H9 (cell line): ENCODE results near the gene ENOX1. TPM values are rescaled to one million over a fixed set of nuclear protein-coding genes. Genes with fewer than 3 reads are reported as not detected.

ENCODE experiments used
- DNase-seq: peaks from one replicate; pipeline ENCODE4 v3.0.0-alpha.2; 2017
- H2AFZ ChIP-seq: one replicate; pipeline ENCODE4 v1.6.1; 2013; ENCODE audit warnings: mild to moderate bottlenecking, low read length, control low read depth, moderate library complexity
- H2AK5ac ChIP-seq: 2 replicates; pipeline ENCODE4 v1.6.1; 2013; ENCODE audit warnings: low read length, control low read depth, mixed read lengths; ENCODE audit not compliant: insufficient read length
- H2BK120ac ChIP-seq: one replicate; pipeline ENCODE4 v1.6.1; 2013; ENCODE audit warnings: low read depth, mild to moderate bottlenecking, low read length, control low read depth, inconsistent platforms; ENCODE audit not compliant: poor library complexity, severe bottlenecking
- H2BK12ac ChIP-seq: 2 replicates; pipeline ENCODE4 v1.6.1; 2013; ENCODE audit warnings: low read length, control low read depth, mixed read lengths, low read depth; ENCODE audit not compliant: insufficient read length
- H2BK15ac ChIP-seq: 2 replicates; pipeline ENCODE4 v1.6.1; 2013; ENCODE audit warnings: low read depth, low read length, control low read depth
- H2BK20ac ChIP-seq: one replicate; pipeline ENCODE4 v1.6.1; 2013; ENCODE audit warnings: low read depth, mild to moderate bottlenecking, low read length, control low read depth, inconsistent platforms; ENCODE audit not compliant: poor library complexity, severe bottlenecking
- H2BK5ac ChIP-seq: 2 replicates; pipeline ENCODE4 v1.6.1; 2013; ENCODE audit warnings: low read length, control low read depth, mixed read lengths; ENCODE audit not compliant: insufficient read length
- H3K14ac ChIP-seq: 2 replicates; pipeline ENCODE4 v1.6.1; 2013; ENCODE audit warnings: low read length, control low read depth; ENCODE audit not compliant: insufficient read depth
- H3K18ac ChIP-seq: 2 replicates; pipeline ENCODE4 v1.6.1; 2013; ENCODE audit warnings: low read depth, mild to moderate bottlenecking, mixed read lengths, low read length, control low read depth; ENCODE audit not compliant: insufficient read length
- H3K23ac ChIP-seq: 2 replicates; pipeline ENCODE4 v1.6.1; 2013; ENCODE audit warnings: low read length, control low read depth, mixed read lengths, low read depth; ENCODE audit not compliant: insufficient read length
- H3K23me2 ChIP-seq: 2 replicates; pipeline ENCODE4 v1.6.1; 2013; ENCODE audit warnings: low read depth, mild to moderate bottlenecking, mixed read lengths, low read length, control low read depth; ENCODE audit not compliant: insufficient read length, poor library complexity, severe bottlenecking
- H3K27ac ChIP-seq: 2 replicates; pipeline ENCODE4 v1.5.1; 2013; ENCODE audit warnings: low read length, control low read depth, mixed read lengths, low read depth; ENCODE audit not compliant: insufficient read length
- H3K27me3 ChIP-seq: 2 replicates; pipeline ENCODE4 v1.6.1; 2013; ENCODE audit warnings: low read length, control low read depth, inconsistent platforms; ENCODE audit not compliant: insufficient read depth
- H3K4ac ChIP-seq: 2 replicates; pipeline ENCODE4 v1.6.1; 2013; ENCODE audit warnings: low read depth, mild to moderate bottlenecking, control low read depth, inconsistent platforms, low read length, moderate library complexity
- H3K4me1 ChIP-seq: 2 replicates; pipeline ENCODE4 v1.6.1; 2013; ENCODE audit warnings: low read length, control low read depth, inconsistent platforms; ENCODE audit not compliant: insufficient read depth
- H3K4me2 ChIP-seq: 2 replicates; pipeline ENCODE4 v1.6.1; 2013; ENCODE audit warnings: low read length, control low read depth, mixed read lengths; ENCODE audit not compliant: insufficient read length, insufficient read depth
- H3K56ac ChIP-seq: 2 replicates; pipeline ENCODE4 v1.6.1; 2013; ENCODE audit warnings: low read depth, mild to moderate bottlenecking, mixed read lengths, low read length, control low read depth; ENCODE audit not compliant: insufficient read length
- H3K79me1 ChIP-seq: 2 replicates; pipeline ENCODE4 v1.6.1; 2013; ENCODE audit warnings: low read depth, mild to moderate bottlenecking, moderate library complexity, low read length, control low read depth, inconsistent platforms; ENCODE audit not compliant: insufficient read depth, poor library complexity, severe bottlenecking
- H3K79me2 ChIP-seq: 2 replicates; pipeline ENCODE4 v1.6.1; 2013; ENCODE audit warnings: low read length, control low read depth, inconsistent platforms; ENCODE audit not compliant: insufficient read depth
- H3K9ac ChIP-seq: 2 replicates; pipeline ENCODE4 v1.6.1; 2013; ENCODE audit warnings: low read length, control low read depth, mixed read lengths; ENCODE audit not compliant: insufficient read length; ENCODE audit errors: extremely low read depth
- H3K9me3 ChIP-seq: one replicate; pipeline ENCODE4 v1.6.1; 2013; ENCODE audit warnings: low read depth, low read length, inconsistent platforms; ENCODE audit not compliant: control insufficient read depth
- H3T11ph ChIP-seq: one replicate; pipeline ENCODE4 v1.6.1; 2013; ENCODE audit warnings: mild to moderate bottlenecking, low read length, control low read depth, inconsistent platforms
- H4K20me1 ChIP-seq: one replicate; pipeline ENCODE4 v1.6.1; 2013; ENCODE audit not compliant: control insufficient read depth, insufficient read length, insufficient read depth
- H4K5ac ChIP-seq: 2 replicates; pipeline ENCODE4 v1.6.1; 2013; ENCODE audit warnings: low read depth, mild to moderate bottlenecking, mixed read lengths, low read length, control low read depth; ENCODE audit not compliant: insufficient read length
- H4K8ac ChIP-seq: replicated peaks from 2 replicates; pipeline ENCODE4 v1.6.1; 2013; ENCODE audit warnings: low read length, control low read depth, mixed read lengths, low read depth; ENCODE audit not compliant: insufficient read length
- H4K91ac ChIP-seq: 2 replicates; pipeline ENCODE4 v1.6.1; 2013; ENCODE audit warnings: low read depth, mild to moderate bottlenecking, moderate library complexity, mixed read lengths, low read length, control low read depth; ENCODE audit not compliant: insufficient read length
- H3K27ac Mint-ChIP-seq, 3 experiments: 2 replicates in 2 of 3; 3 replicates in 1 of 3; pipeline ENCODE4 v1.8.0; 2020 to 2021; ENCODE audit warnings: mixed read lengths in 3 of 3, mild to moderate bottlenecking in 1 of 3, moderate library complexity in 1 of 3
- H3K27me3 Mint-ChIP-seq: 2 replicates; pipeline ENCODE4 v1.8.0; 2021; ENCODE audit warnings: low read depth, mild to moderate bottlenecking, moderate library complexity, mixed read lengths
- H3K36me3 Mint-ChIP-seq, 3 experiments: 2 replicates in 2 of 3; 3 replicates in 1 of 3; pipeline ENCODE4 v1.8.0; 2020 to 2021; ENCODE audit warnings: low read depth in 3 of 3, mixed read lengths in 3 of 3; ENCODE audit not compliant: insufficient read depth in 1 of 3
- H3K4me1 Mint-ChIP-seq, 2 experiments: 2 replicates each; pipeline ENCODE4 v1.8.0; 2020; ENCODE audit warnings: mixed read lengths in 2 of 2
- H3K4me3 Mint-ChIP-seq, 2 experiments: 2 replicates in 1 of 2; 3 replicates in 1 of 2; pipeline ENCODE4 v1.8.0; 2020 to 2021; ENCODE audit warnings: mild to moderate bottlenecking in 2 of 2, mixed read lengths in 2 of 2, moderate library complexity in 1 of 2
- H3K9me3 Mint-ChIP-seq, 2 experiments: 2 replicates in 1 of 2; 3 replicates in 1 of 2; pipeline ENCODE4 v1.8.0; 2020; ENCODE audit warnings: mild to moderate bottlenecking in 2 of 2, mixed read lengths in 2 of 2, moderate library complexity in 1 of 2
- CTCF ChIP-seq: fragments of 200-600 bp; sonication (generic); conservative IDR thresholded peaks from 3 replicates; pipeline ENCODE4 v1.8.0; 2021; ENCODE audit warnings: antibody characterized with exemption, mild to moderate bottlenecking
- WGBS: extraction: QIAGEN DNeasy Blood & Tissue Kit; methylation state at CpG from one replicate; pipeline ENCODE4 v1.1.7; 2013; ENCODE audit warnings: missing lambda C conversion rate, low lambda C conversion rate, mixed read lengths; ENCODE audit not compliant: insufficient read length; ENCODE audit errors: extremely low coverage; 5-methylcytosine and 5-hydroxymethylcytosine counted together
- total RNA-seq: library from RNA; stranded (reverse); gene quantifications from 2 replicates; pipeline ENCODE4 v1.2.1, GENCODE V29; 2021

The ENOX1 gene
- total RNA-seq, 1 experiment from 2014 or later = 0.24 TPM

GRCh38 chr13:43230989-43231388 lies 555.8 kb downstream of the ENOX1 start:
- no peak overlapping the region for H4K91ac ChIP-seq
- H3K18ac ChIP-seq = no peak overlapping the region
- Mint-ChIP-seq H3K27me3 (no peaks in the 10 kb centered on the region), H3K27ac (no peak overlapping the region), H3K9me3 (no peaks in the 10 kb centered on the region), H3K4me3 (no peak overlapping the region), H3K36me3 (no peaks in the 10 kb centered on the region), H3K4me1 (peaks cover 2 to 5% of the 10 kb centered on the region in 2 experiments; a peak in 2 of 4 replicates)
- H2BK20ac ChIP-seq = no peak overlapping the region
- H3T11ph ChIP-seq = no peak overlapping the region
- no peak overlapping the region for H2AK5ac ChIP-seq
- no peak overlapping the region for H2BK5ac ChIP-seq
- H3K79me2 ChIP-seq = no peaks in the 10 kb centered on the region
- no peak overlapping the region for H3K9ac ChIP-seq
- no peak overlapping the region for H4K5ac ChIP-seq
- no peak overlapping the region for H3K56ac ChIP-seq
- H3K79me1 ChIP-seq = no peaks in the 10 kb centered on the region
- no peak overlapping the region for H2BK12ac ChIP-seq
- H2BK120ac ChIP-seq = no peak overlapping the region
- H3K27ac ChIP-seq = no peak overlapping the region
- H3K4me2 ChIP-seq = no peak overlapping the region
- no peak overlapping the region for H3K23ac ChIP-seq
- H2BK15ac ChIP-seq = no peak overlapping the region
- no peak overlapping the region for H2AFZ ChIP-seq
- no CpG with 5 or more reads among the region's 3 CpGs for WGBS
- no peak for DNase-seq
- no peak overlapping the region for H3K14ac ChIP-seq
- no peak for TF ChIP-seq CTCF
- no peak overlapping the region for H4K8ac ChIP-seq
- H3K9me3 ChIP-seq = no peaks in the 10 kb centered on the region
- no peaks in the 10 kb centered on the region for H3K4me1 ChIP-seq
- no peak overlapping the region for H3K4ac ChIP-seq
- no peaks in the 10 kb centered on the region for H3K27me3 ChIP-seq
- H4K20me1 ChIP-seq = no peaks in the 10 kb centered on the region
- no peaks in the 10 kb centered on the region for H3K23me2 ChIP-seq
